ENCODE data around the gene KIRREL3. TPM values are rescaled to one million over a fixed set of nuclear protein-coding genes. Genes with fewer than 3 reads are reported as not detected.
"Not testable (repeated sequence)": the region's sequence is repeated elsewhere in the genome, so short reads cannot be mapped to it uniquely, and the experiment has no call there.

The KIRREL3 gene
- total and polyA plus RNA-seq, 3 experiments from 2014 or later = not detected

DNA sequence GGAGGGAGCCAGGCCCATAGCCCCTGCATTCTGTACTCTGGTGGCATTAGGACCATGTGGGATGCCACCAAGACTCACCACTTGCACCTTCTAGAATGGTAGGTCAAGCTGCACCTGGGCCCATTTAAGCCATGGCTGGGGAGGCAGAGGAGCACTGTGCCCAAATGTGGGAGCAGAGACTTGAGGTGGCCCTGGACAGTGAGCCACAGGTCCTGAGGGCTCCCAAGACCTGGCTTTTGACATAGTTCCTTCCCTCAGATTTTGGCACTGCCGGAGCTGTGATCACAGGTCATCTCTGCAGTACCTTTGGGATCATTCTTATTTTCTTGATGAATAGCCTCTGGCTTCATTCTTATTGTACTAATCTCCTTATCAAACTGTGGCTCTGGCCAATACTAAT lies 601.8 kb downstream of the KIRREL3 start:
- no peak for DNase-seq
- Histone ChIP-seq H3K36me3 (ENCODE audit: insufficient read depth, low read length) (no peaks in the 10 kb centered on the region), H3K4me1 (ENCODE audit: insufficient read depth, low read length) (no peaks in the 10 kb centered on the region), H3K27me3 (ENCODE audit: insufficient read depth, low read length, poor library complexity, severe bottlenecking) (no peaks in the 10 kb centered on the region), H3K4me3 (ENCODE audit: low read length) (no peak overlapping the region), H3K27ac (ENCODE audit: low read depth, low read length) (no peak overlapping the region), H3K9me3 (ENCODE audit: low read length) (no peaks in the 10 kb centered on the region)
- peaks cover 0 to 2% (median 0%) of the 10 kb centered on the region in 3 donors for H3K36me3 Mint-ChIP-seq
- ChIA-PET POLR2A (no interaction called here), CTCF (no interaction called here)
- H3K9me3 Mint-ChIP-seq = no peaks in the 10 kb centered on the region
- H3K4me1 Mint-ChIP-seq = no peaks in the 10 kb centered on the region
- no peak overlapping the region for H3K4me3 Mint-ChIP-seq
- H3K27ac Mint-ChIP-seq = peak overlapping the region in 1 of 8 donors; percentile 51
- peaks cover 0 to 1% of the 10 kb centered on the region in 2 donors for H3K27me3 Mint-ChIP-seq

DNA sequence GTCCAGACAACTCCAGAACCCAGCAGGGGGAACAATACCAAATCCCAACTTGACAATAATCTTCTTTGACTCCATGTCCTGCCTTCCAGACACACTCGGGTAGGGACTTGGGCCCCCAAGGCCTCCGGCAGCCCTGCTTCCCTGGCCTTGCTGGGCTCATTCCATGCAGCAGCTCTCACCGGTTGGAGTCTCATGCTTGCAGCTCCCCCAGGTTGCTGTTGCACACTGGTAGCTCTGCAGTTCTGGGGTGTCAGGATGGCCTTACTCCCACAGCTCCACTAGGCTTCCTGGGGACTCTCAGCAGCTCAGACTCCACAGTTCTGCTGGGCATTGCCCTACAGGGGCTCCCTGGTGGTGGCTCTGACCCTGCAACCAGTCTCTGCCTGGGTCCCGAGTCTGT lies 602.3 kb downstream of the KIRREL3 start:
- no peaks in the 10 kb centered on the region for H3K9me3 ChIP-seq (ENCODE audit: low read length)
- H3K27ac Mint-ChIP-seq = peak overlapping the region in 1 of 8 donors; percentile 7
- H3K4me1 ChIP-seq (ENCODE audit: insufficient read depth, low read length) = no peaks in the 10 kb centered on the region
- H3K9me3 Mint-ChIP-seq = no peaks in the 10 kb centered on the region
- no peak for DNase-seq
- H3K4me3 ChIP-seq (ENCODE audit: low read length) = no peak overlapping the region
- H3K36me3 Mint-ChIP-seq = peaks cover 0 to 2% (median 0%) of the 10 kb centered on the region in 3 donors
- no peak overlapping the region for H3K4me3 Mint-ChIP-seq
- CTCF ChIA-PET = no interaction called here
- H3K27ac ChIP-seq (ENCODE audit: low read depth, low read length) = no peak overlapping the region
- peaks cover 0 to 1% of the 10 kb centered on the region in 2 donors for H3K27me3 Mint-ChIP-seq
- POLR2A ChIA-PET = no interaction called here
- H3K4me1 Mint-ChIP-seq = no peaks in the 10 kb centered on the region
- H3K27me3 ChIP-seq (ENCODE audit: insufficient read depth, low read length, poor library complexity, severe bottlenecking) = no peaks in the 10 kb centered on the region
- H3K36me3 ChIP-seq (ENCODE audit: insufficient read depth, low read length) = no peaks in the 10 kb centered on the region

DNA sequence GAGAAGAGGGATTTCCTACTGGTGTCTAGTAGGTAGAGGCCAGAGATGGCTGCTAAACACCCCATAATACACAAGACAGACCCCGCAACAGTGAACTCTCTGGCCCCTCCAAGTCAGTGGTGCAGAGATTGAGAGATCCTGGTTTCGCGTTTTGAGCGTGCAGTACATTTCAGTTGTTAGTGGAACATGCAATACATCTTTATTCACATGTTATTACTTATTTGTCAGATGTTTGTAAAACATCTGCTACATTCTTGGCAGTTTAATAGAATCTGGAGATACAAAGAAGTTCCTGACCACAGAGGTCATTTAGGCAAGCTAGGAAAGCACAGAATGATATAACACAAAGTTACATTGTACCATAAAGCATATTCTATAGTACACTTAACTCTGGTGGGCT lies 603.6 kb downstream of the KIRREL3 start:
- Mint-ChIP-seq H3K4me1 (peaks cover 0 to 4% (median 0%) of the 10 kb centered on the region in 3 donors), H3K27ac (no peak overlapping the region), H3K4me3 (no peak overlapping the region), H3K9me3 (no peaks in the 10 kb centered on the region), H3K36me3 (peaks cover 0 to 2% (median 0%) of the 10 kb centered on the region in 3 donors), H3K27me3 (peaks cover 0 to 3% of the 10 kb centered on the region in 2 donors)
- ChIA-PET POLR2A (no interaction called here), CTCF (no interaction called here)
- H3K4me3 ChIP-seq (ENCODE audit: low read length) = no peak overlapping the region
- no peaks in the 10 kb centered on the region for H3K4me1 ChIP-seq (ENCODE audit: insufficient read depth, low read length)
- H3K27me3 ChIP-seq (ENCODE audit: insufficient read depth, low read length, poor library complexity, severe bottlenecking) = no peaks in the 10 kb centered on the region
- no peaks in the 10 kb centered on the region for H3K36me3 ChIP-seq (ENCODE audit: insufficient read depth, low read length)
- no peak for DNase-seq
- H3K9me3 ChIP-seq (ENCODE audit: low read length) = no peaks in the 10 kb centered on the region
- H3K27ac ChIP-seq (ENCODE audit: low read depth, low read length) = no peak overlapping the region

DNA sequence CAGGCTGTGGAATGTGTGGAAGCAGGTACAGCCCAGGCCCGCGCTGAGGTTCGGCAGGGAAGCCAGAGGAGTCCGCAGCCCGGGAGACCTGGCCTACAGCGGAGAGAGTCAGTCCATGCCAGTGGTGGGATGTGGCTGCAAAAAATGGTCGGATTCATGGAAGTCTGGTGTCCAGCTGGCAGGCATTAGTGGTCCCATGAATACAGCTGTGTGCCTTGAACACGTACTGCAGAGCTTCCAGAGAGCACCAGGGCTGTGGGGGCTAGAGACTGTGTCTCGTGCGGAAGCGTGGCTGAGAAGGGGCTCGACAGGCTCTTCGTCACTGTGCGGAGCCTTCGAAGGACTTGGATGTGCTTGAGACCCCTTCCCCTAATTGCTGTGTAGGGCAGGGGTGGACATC lies 604.3 kb downstream of the KIRREL3 start:
- H3K27me3 ChIP-seq (ENCODE audit: insufficient read depth, low read length, poor library complexity, severe bottlenecking); H3K36me3 Mint-ChIP-seq; CTCF ChIA-PET; H3K4me3 Mint-ChIP-seq; H3K4me3 ChIP-seq (ENCODE audit: low read length); H3K9me3 ChIP-seq (ENCODE audit: low read length); H3K4me1 Mint-ChIP-seq; H3K27ac ChIP-seq (ENCODE audit: low read depth, low read length); H3K36me3 ChIP-seq (ENCODE audit: insufficient read depth, low read length); H3K4me1 ChIP-seq (ENCODE audit: insufficient read depth, low read length); H3K27me3 Mint-ChIP-seq; H3K27ac Mint-ChIP-seq; H3K9me3 Mint-ChIP-seq; POLR2A ChIA-PET; DNase-seq: not testable (repeated sequence)

DNA sequence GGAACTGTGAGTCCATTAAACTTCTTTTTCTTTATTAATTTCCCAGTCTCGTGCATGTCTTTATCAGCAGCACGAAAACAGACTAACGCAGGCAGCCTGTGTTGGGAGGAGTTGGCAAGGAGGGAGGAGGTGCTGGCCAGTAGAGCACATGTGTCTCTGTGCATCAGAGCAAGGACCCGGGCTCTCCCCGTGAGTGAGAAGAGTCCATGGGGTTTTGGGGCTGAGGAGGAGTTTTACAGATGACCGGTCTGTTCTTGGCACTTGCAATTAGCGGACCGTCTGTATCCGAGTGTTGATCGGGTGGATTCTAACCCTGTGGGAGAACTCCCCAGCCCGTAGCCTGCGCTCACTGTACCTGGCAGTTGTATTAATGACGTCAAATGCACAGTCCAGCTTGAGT lies 604.8 kb downstream of the KIRREL3 start:
- H3K4me3 ChIP-seq (ENCODE audit: low read length); H3K4me1 Mint-ChIP-seq; POLR2A ChIA-PET; H3K9me3 Mint-ChIP-seq; H3K4me3 Mint-ChIP-seq; H3K36me3 ChIP-seq (ENCODE audit: insufficient read depth, low read length); CTCF ChIA-PET; H3K27ac ChIP-seq (ENCODE audit: low read depth, low read length); H3K4me1 ChIP-seq (ENCODE audit: insufficient read depth, low read length); H3K9me3 ChIP-seq (ENCODE audit: low read length); H3K27me3 Mint-ChIP-seq; H3K27ac Mint-ChIP-seq; H3K36me3 Mint-ChIP-seq; H3K27me3 ChIP-seq (ENCODE audit: insufficient read depth, low read length, poor library complexity, severe bottlenecking); DNase-seq: not testable (repeated sequence)

DNA sequence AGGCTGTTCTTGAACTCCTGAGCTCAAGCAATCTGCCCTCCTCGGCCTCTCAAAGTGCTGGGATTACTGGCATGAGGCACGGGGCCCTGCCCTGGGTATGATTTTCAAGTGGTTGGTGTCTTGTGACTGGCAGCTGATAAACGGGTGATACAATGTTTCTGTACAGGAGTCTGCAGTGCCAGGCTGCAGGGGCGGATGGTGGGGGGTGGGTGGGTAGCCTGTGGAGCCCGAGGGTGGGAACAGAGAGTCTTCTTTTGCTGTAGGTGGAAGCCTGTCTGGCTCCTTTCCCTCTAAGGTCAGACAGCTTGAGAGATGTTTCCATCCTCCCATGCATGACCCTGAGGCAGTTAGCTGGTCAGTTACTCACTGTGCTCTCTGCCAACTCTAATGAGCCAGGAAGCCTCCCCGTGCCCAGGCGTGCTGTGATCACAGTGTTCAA lies 605.9 kb downstream of the KIRREL3 start:
- POLR2A ChIA-PET; H3K9me3 Mint-ChIP-seq; H3K36me3 ChIP-seq (ENCODE audit: insufficient read depth, low read length); H3K27ac ChIP-seq (ENCODE audit: low read depth, low read length); H3K27me3 Mint-ChIP-seq; DNase-seq; H3K4me1 ChIP-seq (ENCODE audit: insufficient read depth, low read length); H3K9me3 ChIP-seq (ENCODE audit: low read length); H3K4me1 Mint-ChIP-seq; H3K4me3 Mint-ChIP-seq; H3K27me3 ChIP-seq (ENCODE audit: insufficient read depth, low read length, poor library complexity, severe bottlenecking); H3K36me3 Mint-ChIP-seq; H3K4me3 ChIP-seq (ENCODE audit: low read length); CTCF ChIA-PET: not testable (repeated sequence)
- H3K27ac Mint-ChIP-seq = peak overlapping the region in 1 of 8 donors; percentile 11

DNA sequence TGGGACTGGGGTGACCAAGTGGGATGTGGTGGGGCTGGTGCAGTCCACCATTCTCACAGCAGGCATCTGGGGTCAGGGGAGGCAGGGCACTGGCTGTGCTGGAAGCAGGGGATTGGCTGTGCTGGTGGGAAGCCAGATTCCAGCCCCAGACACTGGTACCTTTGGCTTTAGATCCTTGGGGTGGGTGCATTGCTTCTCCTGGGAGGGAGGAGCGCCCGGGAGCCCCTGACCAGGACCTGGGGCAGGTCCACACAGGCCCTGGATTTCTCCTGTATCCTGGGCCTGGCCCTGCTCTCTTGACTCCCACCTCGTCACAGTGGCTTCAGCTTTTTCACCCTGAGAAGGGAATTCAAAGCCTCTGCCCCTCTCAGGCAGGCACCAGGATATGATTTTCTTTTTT lies 606.5 kb downstream of the KIRREL3 start:
- POLR2A ChIA-PET = no interaction called here
- no peak overlapping the region for H3K27ac Mint-ChIP-seq
- DNase-seq = no peak
- H3K4me1 Mint-ChIP-seq = peaks cover 0 to 5% (median 0%) of the 10 kb centered on the region in 3 donors
- H3K36me3 Mint-ChIP-seq = peaks cover 0 to 1% (median 0%) of the 10 kb centered on the region in 3 donors
- no peaks in the 10 kb centered on the region for H3K9me3 ChIP-seq (ENCODE audit: low read length)
- no peaks in the 10 kb centered on the region for H3K9me3 Mint-ChIP-seq
- peaks cover 0 to 2% of the 10 kb centered on the region in 2 donors for H3K27me3 Mint-ChIP-seq
- no peaks in the 10 kb centered on the region for H3K27me3 ChIP-seq (ENCODE audit: insufficient read depth, low read length, poor library complexity, severe bottlenecking)
- no peak overlapping the region for H3K4me3 ChIP-seq (ENCODE audit: low read length)
- CTCF ChIA-PET = no interaction called here
- H3K4me1 ChIP-seq (ENCODE audit: insufficient read depth, low read length) = no peaks in the 10 kb centered on the region
- H3K4me3 Mint-ChIP-seq = no peak overlapping the region
- H3K27ac ChIP-seq (ENCODE audit: low read depth, low read length) = no peak overlapping the region
- no peaks in the 10 kb centered on the region for H3K36me3 ChIP-seq (ENCODE audit: insufficient read depth, low read length)

DNA sequence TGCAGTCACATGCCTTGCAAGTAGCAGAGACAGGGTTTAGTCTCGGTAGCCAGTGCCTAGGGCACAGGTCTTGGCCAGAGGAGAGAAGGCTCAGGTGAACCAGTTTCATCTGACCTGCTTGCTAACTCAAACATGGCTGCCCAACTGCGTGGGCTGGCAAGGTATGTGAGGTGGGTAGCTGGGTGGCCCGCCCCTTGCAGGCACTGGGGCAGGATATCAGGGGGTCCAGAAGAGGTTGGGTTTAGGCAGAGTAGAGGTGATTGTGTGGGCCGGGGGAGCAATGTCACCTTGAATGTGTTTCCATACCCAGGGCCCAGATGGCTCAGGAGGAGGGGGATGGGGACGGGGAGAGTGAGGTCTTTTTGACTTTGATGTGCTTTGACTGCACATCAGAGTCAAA lies 607.4 kb downstream of the KIRREL3 start:
- H3K27ac Mint-ChIP-seq = peak overlapping the region in 1 of 8 donors; percentile 38
- no peak for DNase-seq
- H3K36me3 ChIP-seq (ENCODE audit: insufficient read depth, low read length) = no peaks in the 10 kb centered on the region
- H3K27ac ChIP-seq (ENCODE audit: low read depth, low read length) = no peak overlapping the region
- peaks cover 0 to 2% of the 10 kb centered on the region in 2 donors for H3K27me3 Mint-ChIP-seq
- ChIA-PET POLR2A (no interaction called here), CTCF (no interaction called here)
- no peak overlapping the region for H3K4me3 ChIP-seq (ENCODE audit: low read length)
- no peaks in the 10 kb centered on the region for H3K9me3 ChIP-seq (ENCODE audit: low read length)
- no peaks in the 10 kb centered on the region for H3K9me3 Mint-ChIP-seq
- peaks cover 0 to 5% (median 0%) of the 10 kb centered on the region in 3 donors for H3K4me1 Mint-ChIP-seq
- H3K27me3 ChIP-seq (ENCODE audit: insufficient read depth, low read length, poor library complexity, severe bottlenecking) = no peaks in the 10 kb centered on the region
- H3K36me3 Mint-ChIP-seq = peaks cover 0 to 1% (median 0%) of the 10 kb centered on the region in 3 donors
- no peaks in the 10 kb centered on the region for H3K4me1 ChIP-seq (ENCODE audit: insufficient read depth, low read length)
- no peak overlapping the region for H3K4me3 Mint-ChIP-seq

DNA sequence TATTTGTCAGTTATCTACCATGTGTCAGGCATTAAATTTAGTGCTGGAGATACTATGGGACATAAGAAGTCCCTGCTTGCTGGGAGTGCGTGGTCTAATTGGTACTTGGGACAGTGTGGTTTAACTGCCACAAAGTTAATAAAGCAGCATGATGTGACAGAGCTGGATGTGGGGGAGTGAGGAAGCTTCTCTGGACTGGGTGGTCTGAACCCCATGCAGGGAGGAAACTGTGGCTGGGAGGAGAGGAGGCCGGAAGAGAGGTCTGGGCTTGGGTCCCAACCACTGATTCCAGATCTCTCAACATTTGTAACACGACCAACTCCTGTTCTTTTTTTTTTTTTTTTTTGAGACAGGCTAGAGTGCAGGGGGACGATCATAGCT lies 607.9 kb downstream of the KIRREL3 start:
- Histone ChIP-seq H3K4me3 (ENCODE audit: low read length) (no peak overlapping the region), H3K27ac (ENCODE audit: low read depth, low read length) (no peak overlapping the region), H3K27me3 (ENCODE audit: insufficient read depth, low read length, poor library complexity, severe bottlenecking) (no peaks in the 10 kb centered on the region), H3K36me3 (ENCODE audit: insufficient read depth, low read length) (no peaks in the 10 kb centered on the region), H3K4me1 (ENCODE audit: insufficient read depth, low read length) (no peaks in the 10 kb centered on the region), H3K9me3 (ENCODE audit: low read length) (no peaks in the 10 kb centered on the region)
- H3K27ac Mint-ChIP-seq = peak overlapping the region in 1 of 8 donors; percentile 7
- peaks cover 0 to 5% (median 0%) of the 10 kb centered on the region in 3 donors for H3K4me1 Mint-ChIP-seq
- ChIA-PET CTCF (no interaction called here), POLR2A (no interaction called here)
- H3K36me3 Mint-ChIP-seq = peaks cover 0 to 1% (median 0%) of the 10 kb centered on the region in 3 donors
- H3K9me3 Mint-ChIP-seq = no peaks in the 10 kb centered on the region
- no peak for DNase-seq
- peaks cover 0 to 2% of the 10 kb centered on the region in 2 donors for H3K27me3 Mint-ChIP-seq
- H3K4me3 Mint-ChIP-seq = no peak overlapping the region

Data from CD8-positive, alpha-beta memory T cell (primary cell).